HG02623 (cell line): ENCODE data around the gene CBFA2T3.
"Not testable (repeated sequence)": the region's sequence is repeated elsewhere in the genome, so short reads cannot be mapped to it uniquely, and the experiment has no call there.

ENCODE experiments used
- ATAC-seq: cut with Tn5 transposase; IDR thresholded peaks from one replicate; pipeline ENCODE4 v1.9.1; 2021; ENCODE audit warnings: moderate library complexity; ENCODE audit not compliant: unreplicated experiment

Gene CBFA2T3

GRCh38 chr16:88925540-88925887 is 51.5 kb downstream of the CBFA2T3 start:
- ATAC-seq = no peak

DNA sequence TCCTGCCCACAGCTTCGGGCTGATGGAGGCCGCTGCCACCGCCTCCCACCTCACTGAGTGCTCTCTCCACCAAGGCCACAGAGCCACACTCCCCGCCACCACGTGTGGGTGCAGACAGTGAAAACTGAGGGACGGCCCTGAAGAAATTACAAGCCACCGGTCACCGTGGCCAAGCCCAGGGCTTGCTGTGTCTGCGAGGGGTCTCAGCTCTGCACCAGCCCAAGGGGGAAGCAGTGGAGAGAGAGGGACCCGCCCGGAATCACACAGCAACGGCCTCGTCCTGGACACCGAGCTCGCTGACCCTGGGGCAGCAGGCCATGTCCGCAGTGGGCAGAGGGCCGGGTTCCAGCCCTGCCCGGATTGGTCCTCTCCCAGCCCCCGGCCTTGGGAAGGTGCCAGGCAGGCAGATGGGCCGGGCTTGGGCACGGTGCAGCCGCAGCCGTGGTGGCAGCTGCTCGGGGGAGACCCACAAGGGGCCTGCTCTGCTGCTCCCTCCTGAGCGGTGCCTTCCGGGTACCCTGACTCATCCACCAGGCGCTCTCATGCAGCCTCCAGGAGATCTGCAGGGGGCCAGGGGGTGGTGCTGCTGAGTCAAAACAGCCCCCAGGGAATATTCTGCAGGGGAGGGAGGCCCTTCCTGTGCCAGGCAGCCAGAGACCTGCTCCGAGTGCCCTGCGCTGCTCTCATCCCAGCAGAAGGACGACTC is 52.0 kb downstream of the CBFA2T3 start:
- no peak for ATAC-seq

DNA sequence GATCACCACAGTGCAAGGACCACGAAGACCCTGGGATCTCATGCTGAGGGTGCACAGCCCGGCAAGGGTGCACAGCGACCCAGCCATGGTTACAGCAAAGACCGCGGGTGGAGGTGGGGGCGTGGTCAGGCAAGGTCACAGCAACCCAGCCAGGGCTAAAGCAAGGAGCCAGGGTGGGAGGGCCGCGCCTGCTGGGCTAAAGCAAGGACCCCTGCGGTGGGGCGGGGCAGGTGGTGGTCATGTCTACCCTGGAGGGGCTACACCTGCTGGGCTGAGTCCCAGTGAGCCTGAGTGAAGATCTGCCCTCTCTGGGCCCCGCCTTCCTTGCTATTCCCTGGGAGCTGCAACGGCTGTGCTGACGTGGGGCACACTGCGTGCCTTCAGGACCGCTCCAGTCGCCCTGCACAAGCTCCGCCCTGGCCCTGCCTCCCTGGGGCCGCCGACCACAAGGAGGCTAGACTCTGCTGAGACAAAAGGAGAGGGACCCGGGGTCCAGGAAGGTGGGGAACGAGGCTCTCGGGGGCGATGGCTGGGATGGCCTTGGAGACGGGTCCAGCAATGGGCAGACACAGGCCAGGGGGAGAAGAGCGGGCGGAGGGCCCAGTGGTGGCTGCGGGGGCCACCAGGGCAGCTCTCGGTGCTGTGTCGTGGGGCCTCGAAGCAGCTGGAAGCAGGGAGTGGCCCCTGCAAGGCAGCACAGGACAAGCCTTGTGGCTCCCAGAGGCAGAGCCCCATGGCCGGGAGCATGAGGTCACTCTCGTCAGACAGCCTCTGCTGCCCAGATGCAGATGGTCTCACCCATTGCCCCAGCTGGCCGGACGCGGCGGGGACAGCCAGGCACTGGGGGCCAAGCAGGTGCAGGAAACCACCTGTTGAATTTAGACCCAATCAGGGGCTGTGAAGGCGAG is 52.8 kb downstream of the CBFA2T3 start:
- no peak for ATAC-seq

DNA sequence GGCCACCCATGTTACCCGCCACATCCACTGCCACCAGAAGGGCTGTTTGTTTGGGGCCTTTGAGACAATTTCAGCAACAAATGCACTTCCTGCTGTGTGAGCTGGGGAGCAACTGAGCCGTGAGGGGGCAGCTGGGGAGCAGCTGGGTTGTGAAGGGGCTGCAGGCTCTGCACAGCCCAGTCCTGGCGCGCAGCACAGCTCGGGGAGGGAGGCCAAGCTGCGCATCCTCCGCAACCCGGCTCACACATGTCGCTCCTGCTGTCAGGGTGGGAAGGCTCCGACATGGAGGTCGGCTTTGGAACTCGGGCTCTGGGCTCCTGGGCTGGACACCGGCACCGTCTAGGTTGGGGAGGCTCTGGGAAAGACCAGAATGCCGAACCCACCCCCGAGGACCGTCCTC is 53.6 kb downstream of the CBFA2T3 start:
- ATAC-seq = no peak

GRCh38 chr16:88922826-88923410 is 54.1 kb downstream of the CBFA2T3 start:
- ATAC-seq = no peak

DNA sequence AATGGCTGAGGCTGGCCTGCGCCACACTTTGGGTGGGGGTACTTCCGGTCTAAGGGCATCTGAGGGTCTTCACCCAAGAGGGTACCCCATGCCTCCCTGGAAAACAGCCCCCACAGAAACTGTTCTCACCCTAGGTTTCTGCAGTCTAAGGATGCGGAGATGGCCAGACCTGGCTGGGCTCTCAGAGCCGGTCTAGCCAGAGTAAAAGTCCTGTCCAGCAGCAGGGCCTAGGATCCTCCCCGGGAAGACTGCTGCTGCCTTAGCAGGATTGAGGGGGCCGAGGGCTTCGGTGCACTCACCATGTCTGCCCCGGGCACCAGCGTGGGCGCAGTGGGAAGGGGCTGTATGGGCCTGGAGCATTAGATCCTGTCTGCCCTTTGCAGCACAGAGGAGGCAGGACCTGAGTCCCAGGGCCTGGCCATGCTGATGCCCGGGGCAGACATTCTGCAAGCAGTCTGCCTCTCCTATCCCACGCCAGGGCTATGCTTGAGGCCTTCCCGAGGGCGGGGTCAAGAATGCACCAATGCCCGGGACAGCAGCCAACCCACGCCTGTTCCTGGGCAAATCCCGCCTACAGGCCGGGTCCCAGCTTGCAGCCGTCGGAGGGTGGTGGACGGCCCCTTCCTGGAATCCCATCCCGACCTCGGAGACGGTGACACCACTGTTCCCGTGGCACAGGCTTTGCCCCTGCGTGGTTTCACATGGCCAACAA is 54.7 kb downstream of the CBFA2T3 start:
- no peak for ATAC-seq

GRCh38 chr16:88921591-88921990 is 55.4 kb downstream of the CBFA2T3 start:
- ATAC-seq = no peak

GRCh38 chr16:88920618-88921590 is 56.1 kb downstream of the CBFA2T3 start:
- no peak for ATAC-seq

DNA sequence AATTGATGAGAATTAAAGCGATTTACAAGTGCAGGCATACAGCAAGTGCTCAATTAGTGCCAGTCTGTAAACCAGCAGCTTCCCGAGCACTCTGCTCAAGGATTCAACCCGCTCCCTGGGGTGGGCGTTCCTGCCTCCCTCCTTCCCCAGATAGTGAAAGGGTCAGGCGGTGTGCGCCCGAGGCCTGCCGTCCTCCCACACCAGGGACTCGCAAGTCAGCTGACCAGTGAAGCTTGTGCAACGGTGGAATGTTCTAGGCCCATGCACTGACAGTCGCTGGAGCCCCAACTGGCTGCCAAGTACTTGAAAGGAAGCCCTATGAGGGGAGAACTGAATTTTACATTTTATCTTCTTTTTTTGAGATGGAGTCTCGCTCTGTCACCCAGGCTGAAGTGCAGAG is 57.1 kb downstream of the CBFA2T3 start:
- ATAC-seq = no peak

DNA sequence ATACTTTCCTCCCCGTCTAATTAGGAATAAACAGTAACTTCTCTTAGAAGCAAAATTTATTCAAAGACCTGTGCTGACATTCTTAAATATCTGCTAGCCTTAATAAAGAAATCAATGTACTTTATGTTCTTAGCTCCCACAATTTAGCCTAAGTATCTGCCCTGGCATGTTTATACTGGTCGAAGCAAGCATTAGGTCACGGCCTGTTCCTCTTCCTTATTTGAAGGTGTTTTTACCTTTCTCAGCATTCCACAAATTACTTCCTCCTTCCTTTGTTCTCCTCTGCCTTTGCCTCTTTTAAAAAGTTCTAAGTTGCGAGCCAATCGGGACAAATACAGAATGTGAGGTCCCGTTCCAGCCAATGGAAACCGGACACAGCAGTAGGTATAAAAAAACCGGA is 58.1 kb downstream of the CBFA2T3 start:
- not testable (repeated sequence) for ATAC-seq

- no peak for ATAC-seq
Observed at GRCh38 chr16:88917915-88918627, 58.9 kb downstream of the CBFA2T3 start.

DNA sequence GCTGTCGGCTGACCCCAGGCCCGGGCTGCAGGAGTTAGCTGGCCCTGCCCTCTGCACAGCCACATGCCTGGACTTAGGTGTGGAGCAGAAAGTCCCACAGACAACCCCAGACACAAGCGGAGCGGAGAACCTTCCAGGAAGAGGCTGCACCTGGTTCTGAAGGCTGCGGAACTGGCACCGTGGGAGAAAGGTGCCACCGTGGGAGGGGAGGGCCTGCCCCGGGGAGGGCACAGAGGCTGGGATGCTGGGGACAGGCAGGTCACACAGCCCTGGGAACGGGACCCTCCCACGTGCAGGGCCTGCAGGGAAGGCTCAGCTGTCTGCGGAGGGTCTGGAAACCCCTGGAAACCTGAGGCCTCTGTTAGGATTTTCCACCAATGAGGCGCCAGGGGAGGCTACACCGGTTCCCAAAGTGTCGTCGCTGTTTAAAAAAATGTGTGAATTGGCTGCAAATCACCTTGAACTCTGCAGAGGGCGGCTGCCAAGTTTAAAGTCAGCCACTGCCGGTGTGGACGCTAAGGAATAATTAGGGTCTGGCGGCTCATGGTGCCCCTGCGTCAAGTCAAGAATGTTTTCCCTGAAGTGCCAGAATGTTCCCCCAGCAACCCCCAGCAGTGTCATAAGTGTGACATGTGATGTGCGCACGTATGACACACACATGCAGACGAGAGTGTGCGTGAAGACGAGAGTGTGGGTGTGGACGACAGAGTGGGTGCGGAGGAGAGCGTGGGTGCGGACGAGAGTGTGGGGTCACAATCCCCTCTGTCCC is 59.7 kb downstream of the CBFA2T3 start:
- no peak for ATAC-seq

GRCh38 chr16:88915639-88916327 is 61.2 kb downstream of the CBFA2T3 start:
- ATAC-seq = no peak

- no peak for ATAC-seq
Observed at GRCh38 chr16:88914750-88915368, 62.1 kb downstream of the CBFA2T3 start.

GRCh38 chr16:88913870-88914269 is 63.1 kb downstream of the CBFA2T3 start:
- no peak for ATAC-seq

GRCh38 chr16:88913001-88913612 is 63.9 kb downstream of the CBFA2T3 start:
- ATAC-seq = no peak

GRCh38 chr16:88912556-88912955 is 64.5 kb downstream of the CBFA2T3 start:
- no peak for ATAC-seq
